GM12864 (cell line): ENCODE measurements around the gene VWA8.

Experiments used
- DNase-seq: peaks from one replicate; pipeline ENCODE4 v3.0.0-alpha.2; 2011; ENCODE audit warnings: low read depth
- H3K4me3 ChIP-seq: 2 replicates; pipeline ENCODE4 v1.5.1; 2011; ENCODE audit warnings: mild to moderate bottlenecking, low read depth, low read length, control low read depth
- TF ChIP-seq, protein P1 (sequence below): IDR thresholded peaks from 2 replicates; pipeline ENCODE4 v1.5.1; 2011; ENCODE audit warnings: low read depth, mild to moderate bottlenecking, moderate library complexity, low read length, control low read depth, inconsistent platforms; ENCODE audit errors: missing control alignments

Gene VWA8

GRCh38 chr13:41970022-41970421 lies 9.1 kb upstream of the VWA8 start:
- H3K4me3 ChIP-seq: no peak overlapping the region
- TF ChIP-seq, protein P1, sequence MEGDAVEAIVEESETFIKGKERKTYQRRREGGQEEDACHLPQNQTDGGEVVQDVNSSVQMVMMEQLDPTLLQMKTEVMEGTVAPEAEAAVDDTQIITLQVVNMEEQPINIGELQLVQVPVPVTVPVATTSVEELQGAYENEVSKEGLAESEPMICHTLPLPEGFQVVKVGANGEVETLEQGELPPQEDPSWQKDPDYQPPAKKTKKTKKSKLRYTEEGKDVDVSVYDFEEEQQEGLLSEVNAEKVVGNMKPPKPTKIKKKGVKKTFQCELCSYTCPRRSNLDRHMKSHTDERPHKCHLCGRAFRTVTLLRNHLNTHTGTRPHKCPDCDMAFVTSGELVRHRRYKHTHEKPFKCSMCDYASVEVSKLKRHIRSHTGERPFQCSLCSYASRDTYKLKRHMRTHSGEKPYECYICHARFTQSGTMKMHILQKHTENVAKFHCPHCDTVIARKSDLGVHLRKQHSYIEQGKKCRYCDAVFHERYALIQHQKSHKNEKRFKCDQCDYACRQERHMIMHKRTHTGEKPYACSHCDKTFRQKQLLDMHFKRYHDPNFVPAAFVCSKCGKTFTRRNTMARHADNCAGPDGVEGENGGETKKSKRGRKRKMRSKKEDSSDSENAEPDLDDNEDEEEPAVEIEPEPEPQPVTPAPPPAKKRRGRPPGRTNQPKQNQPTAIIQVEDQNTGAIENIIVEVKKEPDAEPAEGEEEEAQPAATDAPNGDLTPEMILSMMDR: no peak
- DNase-seq: no peak

- H3K4me3 ChIP-seq: no peak overlapping the region
- TF ChIP-seq, protein P1: no peak
- DNase-seq: no peak
Observed at GRCh38 chr13:41969072-41969471, 8.2 kb upstream of the VWA8 start.

DNA sequence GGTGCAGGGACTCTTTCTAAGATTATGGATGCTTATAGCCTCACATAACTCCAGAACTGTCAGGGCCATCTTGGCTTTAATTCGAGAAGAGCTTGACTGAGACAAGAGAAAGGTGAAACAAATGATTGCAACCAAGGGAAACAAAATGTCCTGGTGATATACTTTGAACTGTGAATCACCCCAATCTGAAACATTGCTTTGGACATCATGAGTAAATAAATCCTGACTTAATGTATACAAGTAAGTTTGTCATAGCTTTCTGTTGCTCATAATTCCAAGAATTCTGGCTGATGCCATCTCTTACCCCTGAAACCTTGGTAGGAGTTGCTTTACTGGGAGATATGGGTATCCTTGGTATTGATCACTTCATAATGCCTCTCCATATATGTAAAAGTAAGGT lies 5.8 kb upstream of the VWA8 start:
- no peak overlapping the region for H3K4me3 ChIP-seq
- TF ChIP-seq, protein P1: no peak
- no peak for DNase-seq

DNA sequence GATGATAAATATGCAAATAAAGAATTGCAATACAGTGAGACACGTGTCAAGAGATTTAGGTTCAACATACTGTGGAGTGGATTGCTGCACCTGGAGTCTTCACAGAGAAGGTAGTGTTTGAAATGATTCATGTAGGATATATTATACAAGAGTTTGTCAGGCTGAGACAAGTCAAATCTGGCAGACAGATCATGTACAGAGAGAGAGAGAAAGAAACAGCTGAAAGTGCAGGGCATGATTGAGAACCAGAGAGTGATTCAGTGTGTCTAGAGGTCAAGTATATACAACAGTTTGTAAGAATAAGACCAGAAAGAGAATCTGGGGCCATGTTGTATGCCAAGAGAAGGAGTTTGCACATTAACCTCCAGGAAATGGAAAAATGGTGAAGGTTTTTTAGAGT lies 2.1 kb upstream of the VWA8 start:
- DNase-seq: no peak
- H3K4me3 ChIP-seq: no peak overlapping the region
- TF ChIP-seq, protein P1: no peak

GRCh38 chr13:41961466-41961760 lies 504 bp upstream of the VWA8 start:
- no peak for DNase-seq
- TF ChIP-seq, protein P1: no peak
- H3K4me3 ChIP-seq: peak overlapping the region; percentile 95

GRCh38 chr13:41960211-41960636 lies 685 bp downstream of the VWA8 start:
- no peak for DNase-seq
- TF ChIP-seq, protein P1: no peak
- H3K4me3 ChIP-seq: peak overlapping the region; percentile 95

GRCh38 chr13:41956272-41956671 lies 4.6 kb downstream of the VWA8 start:
- no peak for DNase-seq
- no peak overlapping the region for H3K4me3 ChIP-seq
- TF ChIP-seq, protein P1: no peak
